ENCODE results near the gene PEF1.

- peak; percentile 18 to 43 (median 43); a peak in 3 of 4 replicates for TF ChIP-seq CTCF (IDR thresholded peaks at IDR 0.05; ENCODE audit: control extremely low read depth in 1 of 3, insufficient read depth in 1 of 3, low read depth in 1 of 3, low read length in 3 of 3)
- TF ChIP-seq CREB1 (IDR thresholded peaks at IDR 0.05) = no peak
- TF ChIP-seq GABPA (IDR thresholded peaks at IDR 0.05; ENCODE audit: borderline replicate concordance, insufficient read depth, low read length) = no peak
- no peak for TF ChIP-seq TCF12 (IDR thresholded peaks at IDR 0.05; ENCODE audit: low read depth, low read length)
- no peak for TF ChIP-seq POLR2A (IDR thresholded peaks at IDR 0.05; ENCODE audit: control extremely low read depth in 1 of 2, low read depth in 2 of 2, low read length in 2 of 2)
- TF ChIP-seq POLR2AphosphoS5 (IDR thresholded peaks at IDR 0.05; ENCODE audit: low read depth, low read length) = no peak
- no peak for TF ChIP-seq TAF1 (IDR thresholded peaks at IDR 0.05; ENCODE audit: low read depth, low read length)
- TF ChIP-seq EP300 (IDR thresholded peaks at IDR 0.05; ENCODE audit: borderline replicate concordance in 1 of 2, low read depth in 2 of 2, low read length in 2 of 2) = no peak
- TF ChIP-seq ZNF274 (IDR thresholded peaks at IDR 0.05; ENCODE audit: borderline replicate concordance, extremely low read depth, low read length) = no peak
- TF ChIP-seq SIN3A (conservative IDR thresholded peaks at IDR 0.05 in 1 of 2, IDR thresholded peaks at IDR 0.05 in 1 of 2; ENCODE audit: low read depth in 1 of 2, low read length in 2 of 2) = no peak
- no peak for TF ChIP-seq TEAD4 (IDR thresholded peaks at IDR 0.05; ENCODE audit: low read depth, low read length)
- no peak for TF ChIP-seq ATF3 (IDR thresholded peaks at IDR 0.05; ENCODE audit: insufficient read depth, low read depth, low read length)
- TF ChIP-seq SP1 (IDR thresholded peaks at IDR 0.05; ENCODE audit: low read depth, low read length) = no peak
Measured at GRCh38 chr1:31679676-31680230, 35.1 kb upstream of the PEF1 start.
